Stimulated activated CD4-positive, alpha-beta T cell treated with anti-CD3 and anti-CD28 coated beads, Interleukin-4, amount 100 ng/mL, for 4 hours (primary cell): ENCODE measurements around the gene WNT11.
A peak's percentile ranks its signal among the peaks of the same experiment; 100 is the strongest.

ENCODE experiments used
- DNase-seq, 2 experiments: peaks; one replicate each; pipeline ENCODE4 v3.0.0-alpha.2; 2020

The WNT11 gene

DNA sequence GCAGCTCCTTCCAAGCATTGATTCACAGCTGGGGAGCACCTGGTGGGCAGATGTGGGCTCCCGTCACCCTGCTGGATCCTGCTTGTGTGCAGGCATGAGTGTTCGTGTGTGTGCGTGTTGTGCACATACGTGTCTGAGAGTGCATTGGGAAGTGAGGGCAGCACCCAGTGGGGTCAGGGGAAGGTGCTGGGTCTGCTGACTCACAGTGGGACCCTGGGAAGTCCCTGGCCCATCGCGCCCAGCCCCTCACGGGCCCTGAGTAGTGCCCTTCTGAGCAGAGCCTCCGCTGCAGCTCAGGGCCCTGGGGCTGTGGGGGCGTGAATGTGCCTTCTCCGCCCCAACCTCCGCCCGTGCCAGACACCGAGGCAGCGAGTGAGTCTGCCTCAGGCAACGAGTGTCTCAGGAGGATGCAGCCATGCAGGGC, 36.8 kb downstream of the WNT11 start:
- no peak for DNase-seq

DNA sequence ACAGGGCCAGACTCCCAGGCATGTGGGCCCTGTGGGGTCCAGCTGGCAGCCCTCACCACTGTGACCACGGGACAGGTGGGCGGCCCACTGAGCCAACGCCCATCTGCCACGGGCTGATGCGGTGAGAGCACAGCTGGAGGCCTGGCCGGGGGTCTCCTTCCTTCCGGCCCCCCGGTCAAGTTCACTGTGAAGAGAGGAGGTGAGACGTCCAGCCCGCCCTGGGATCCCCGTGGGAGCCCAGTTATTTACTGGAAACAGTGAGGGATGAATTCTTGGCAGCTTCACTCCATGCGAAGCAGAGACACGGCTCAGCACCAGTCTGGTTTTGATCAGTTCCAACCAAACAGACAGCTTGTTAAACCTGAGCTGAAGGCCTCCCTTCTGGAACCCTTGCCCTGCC, 38.7 kb downstream of the WNT11 start:
- no peak for DNase-seq

DNA sequence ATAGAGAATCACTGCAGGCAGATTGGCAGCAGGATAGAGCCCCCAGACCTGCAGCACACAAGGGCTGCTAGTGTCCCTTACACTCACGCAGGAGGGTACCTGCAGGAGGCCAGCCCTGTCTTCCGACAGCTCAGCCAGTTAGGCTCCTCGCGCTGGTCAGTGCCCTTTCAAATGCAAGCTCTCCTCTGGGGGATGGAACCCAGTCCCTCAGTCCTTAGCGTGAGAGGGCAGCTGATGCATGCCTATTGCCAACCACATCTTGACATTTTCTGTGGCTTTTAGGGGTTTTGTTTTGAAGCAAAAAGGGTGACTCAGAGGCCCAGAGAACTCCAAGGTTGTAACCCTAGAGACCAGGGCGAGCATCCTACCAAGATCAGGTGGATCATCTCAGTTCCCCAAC, 40.0 kb downstream of the WNT11 start:
- DNase-seq: no peak

DNA sequence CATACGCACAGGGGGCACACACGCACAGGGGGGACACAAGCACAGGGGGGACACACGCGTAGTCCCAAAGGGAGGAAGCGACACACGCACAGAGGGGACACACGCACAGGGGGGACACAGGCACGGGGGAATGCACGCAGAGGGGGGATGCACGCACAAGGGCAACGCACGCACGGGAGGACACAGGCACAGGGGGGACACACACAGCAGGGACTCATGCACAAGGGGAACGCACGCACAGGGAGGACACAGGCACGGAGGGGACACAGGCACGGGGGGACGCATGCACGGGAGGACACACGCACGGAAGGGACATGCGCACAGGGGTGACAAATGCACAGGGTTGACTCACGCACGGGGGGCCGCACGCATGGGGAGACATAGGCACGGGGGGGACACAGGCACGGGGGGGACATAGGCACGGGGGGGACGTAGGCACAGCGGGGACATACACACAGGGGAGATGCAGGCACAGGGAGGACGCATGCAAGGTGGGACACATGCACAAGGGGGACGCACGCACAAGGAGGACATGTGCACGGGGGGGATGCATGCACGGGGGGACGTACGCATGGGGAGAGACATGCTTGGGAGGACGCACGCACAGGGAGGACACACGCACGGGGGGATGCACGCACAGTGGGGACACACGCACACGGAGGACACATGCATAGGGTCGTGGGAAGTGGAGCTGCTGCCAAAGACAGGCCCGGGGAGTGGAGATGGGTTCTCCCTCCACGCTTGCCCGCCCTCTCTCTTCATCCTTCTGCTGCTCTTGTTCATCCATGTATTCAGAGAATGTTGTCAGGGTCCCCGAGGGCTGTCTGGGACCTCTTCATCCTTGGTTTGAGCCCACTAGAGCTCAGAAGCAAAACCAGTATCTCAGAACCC, 41.2 kb downstream of the WNT11 start:
- no peak for DNase-seq

DNA sequence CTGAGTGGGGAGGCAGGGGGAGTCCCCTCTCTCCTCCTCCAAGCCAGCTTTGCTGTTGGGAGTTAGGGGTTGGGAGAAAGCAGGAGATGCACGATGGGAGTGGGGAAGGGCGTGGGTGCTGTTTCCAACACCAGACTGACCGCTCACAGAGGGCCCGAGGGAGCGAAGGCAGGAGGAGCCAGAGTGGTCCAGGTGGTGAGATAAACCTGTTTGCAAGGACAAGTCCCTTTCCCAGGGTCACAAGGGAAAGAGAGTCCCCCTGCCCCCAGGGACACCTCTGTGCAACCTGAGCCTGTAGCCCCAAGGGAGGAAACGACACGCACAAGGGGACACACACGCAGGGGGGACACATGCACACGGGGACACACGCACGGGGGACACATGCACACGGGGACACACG, 42.2 kb downstream of the WNT11 start:
- DNase-seq: no peak

DNA sequence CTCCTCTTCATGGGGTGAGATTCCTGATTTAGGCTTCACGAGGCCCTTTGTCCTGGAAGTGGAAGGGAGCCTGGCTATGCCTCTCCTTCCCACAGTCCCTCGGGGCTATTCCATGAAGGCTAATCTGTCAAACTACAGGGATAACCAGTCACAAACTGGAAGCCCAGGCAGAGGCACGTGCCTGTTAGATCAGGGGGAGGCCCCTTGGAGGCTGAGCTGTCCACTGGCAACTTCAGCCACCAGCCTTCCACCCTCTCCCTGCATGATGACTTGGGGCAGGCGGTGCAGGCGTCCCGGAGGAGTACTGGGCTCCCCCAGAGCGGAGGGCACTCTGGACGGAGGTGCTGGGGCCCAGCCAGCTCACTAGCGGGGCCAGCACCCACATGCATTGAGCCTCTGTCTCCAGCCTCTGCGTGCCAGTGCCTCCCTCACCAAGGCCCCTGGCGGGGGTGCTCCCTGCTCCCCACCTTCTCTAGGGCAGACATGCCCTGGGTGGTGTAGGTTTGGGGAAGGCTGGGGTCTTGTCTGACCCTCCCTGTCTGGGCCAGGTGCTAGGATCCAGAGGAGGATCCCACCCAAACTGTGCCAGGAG, 42.9 kb downstream of the WNT11 start:
- DNase-seq: no peak

DNA sequence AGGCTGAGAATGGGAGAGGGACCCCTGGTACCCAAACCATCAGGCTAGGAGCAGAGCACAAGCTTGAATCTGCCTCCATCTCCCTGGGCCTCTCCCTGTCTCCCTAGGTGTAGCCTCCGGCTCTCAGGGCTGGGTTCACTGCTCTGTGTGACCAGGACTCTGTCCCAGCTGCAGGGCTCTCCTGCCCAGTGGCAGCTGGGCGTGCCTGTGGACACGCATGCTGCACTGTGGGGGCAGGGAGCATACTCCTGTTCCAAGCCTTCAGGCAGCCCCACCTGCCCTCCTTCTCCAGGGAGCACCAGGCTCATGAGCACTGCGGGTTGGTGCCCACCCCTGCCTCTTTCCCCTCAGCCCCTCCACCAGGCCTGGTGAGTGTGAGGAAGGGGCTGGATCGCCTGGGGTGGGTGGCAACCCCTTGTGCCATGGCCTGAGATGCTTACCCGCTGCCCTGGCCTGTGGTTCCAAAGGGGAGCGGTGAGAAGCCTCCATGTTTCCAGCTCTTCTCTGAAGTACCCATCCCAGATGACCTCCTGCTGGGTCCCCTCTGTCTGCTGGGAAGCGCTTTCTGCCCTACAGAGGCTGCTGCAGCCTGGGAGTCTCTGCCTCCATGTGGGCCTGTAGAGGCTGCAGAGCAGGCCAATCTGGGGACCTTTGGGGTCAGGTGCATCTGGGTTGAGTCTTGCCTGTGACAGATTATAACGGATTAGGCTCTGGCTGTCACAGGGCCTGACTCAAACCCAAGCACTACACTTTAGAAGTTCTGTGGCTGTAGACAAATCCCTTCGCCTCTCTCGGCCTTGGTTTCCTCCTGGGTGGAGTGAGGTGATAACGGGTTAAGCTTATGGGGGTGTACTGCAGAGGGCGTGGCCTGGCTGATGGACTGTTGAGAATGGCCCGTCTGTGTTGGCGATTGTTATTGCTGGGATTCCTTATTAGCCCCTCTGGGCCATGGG, 43.7 kb downstream of the WNT11 start:
- DNase-seq: no peak

DNA sequence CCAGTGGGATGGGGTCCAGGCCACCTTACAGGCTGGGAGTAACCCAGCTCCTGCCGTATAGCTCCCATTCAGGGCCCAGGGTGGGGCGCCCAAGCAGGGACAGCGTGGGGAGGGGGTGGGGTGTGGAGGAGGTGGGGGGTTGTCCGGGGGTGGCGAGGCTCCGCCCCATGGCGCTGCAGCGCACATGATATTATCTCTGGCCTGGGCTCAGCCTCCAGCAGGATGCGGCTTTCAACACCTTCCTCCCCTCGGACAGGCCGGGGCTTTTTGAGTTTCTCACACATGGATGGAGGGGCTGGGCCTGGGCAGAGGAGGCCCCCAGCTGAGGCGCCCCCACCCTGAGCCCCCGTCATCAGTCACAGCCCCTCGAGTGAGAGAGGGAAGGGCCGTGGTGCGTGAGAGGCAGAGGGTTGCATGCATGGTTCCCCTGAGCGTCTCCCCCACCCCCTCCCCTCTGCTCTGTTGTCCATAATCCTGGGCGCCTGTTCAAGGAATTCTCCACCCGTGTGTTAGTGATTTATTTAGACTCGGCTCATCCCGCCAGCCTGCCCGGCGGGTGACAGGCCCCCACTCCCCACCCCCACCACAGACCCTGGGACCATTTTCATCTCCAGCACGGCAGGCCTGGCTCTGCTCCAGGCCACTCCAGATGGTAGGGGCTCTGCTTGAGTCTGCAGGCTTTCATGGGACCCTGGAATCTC, 44.9 kb downstream of the WNT11 start:
- DNase-seq: no peak

DNA sequence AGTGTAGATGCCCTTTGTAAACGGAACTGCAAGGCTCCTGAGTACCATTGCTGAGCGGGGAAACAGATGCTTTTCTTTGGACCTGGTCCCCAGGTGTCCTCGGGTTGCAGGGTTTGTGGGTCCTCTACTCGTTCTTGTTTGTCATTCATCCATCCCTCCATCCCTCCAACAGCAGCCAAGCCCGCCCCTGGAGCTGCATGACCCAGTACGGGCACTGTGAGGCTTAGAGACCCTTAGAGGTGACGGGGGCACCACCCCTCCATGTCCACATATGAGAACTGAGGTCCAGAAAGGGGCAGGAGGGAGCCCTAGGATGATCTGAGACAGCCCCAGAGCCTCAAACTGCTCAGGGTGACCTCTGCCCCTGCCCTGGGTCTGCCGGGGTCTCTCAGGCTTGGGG, 45.4 kb downstream of the WNT11 start:
- no peak for DNase-seq

DNA sequence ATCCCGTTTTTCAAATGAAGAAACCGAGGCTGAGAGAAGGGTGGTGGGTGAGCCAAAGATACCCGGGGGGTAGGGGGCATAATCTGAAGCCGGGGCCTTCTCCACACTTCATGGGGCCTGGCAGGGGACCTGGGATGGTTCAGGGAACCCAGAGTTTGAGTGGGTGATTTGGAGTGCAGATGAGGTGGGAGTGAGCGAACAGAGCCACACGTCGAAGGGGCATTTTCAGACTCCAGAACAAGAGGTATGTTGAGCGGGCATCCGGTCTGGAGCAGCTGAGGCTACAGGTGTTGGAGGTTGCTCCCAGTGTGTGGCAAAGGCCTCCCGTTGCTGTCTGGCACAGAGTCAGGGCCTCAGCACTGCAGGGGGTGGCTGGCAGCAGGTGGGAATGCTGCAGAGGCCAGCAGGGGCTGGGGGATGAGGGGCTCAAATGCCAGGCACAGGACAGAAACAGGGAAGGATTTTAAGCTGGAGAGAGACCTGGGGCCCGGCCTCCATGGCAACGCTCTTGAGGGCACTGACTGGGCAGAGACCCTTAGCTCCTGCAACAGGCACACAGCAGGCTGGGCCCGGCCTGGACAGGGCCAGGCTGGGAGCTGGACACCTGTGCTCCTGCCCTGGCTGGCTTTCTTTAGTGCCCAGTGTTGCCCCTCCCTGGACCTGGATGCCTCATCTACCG, 46.2 kb downstream of the WNT11 start:
- no peak for DNase-seq

DNA sequence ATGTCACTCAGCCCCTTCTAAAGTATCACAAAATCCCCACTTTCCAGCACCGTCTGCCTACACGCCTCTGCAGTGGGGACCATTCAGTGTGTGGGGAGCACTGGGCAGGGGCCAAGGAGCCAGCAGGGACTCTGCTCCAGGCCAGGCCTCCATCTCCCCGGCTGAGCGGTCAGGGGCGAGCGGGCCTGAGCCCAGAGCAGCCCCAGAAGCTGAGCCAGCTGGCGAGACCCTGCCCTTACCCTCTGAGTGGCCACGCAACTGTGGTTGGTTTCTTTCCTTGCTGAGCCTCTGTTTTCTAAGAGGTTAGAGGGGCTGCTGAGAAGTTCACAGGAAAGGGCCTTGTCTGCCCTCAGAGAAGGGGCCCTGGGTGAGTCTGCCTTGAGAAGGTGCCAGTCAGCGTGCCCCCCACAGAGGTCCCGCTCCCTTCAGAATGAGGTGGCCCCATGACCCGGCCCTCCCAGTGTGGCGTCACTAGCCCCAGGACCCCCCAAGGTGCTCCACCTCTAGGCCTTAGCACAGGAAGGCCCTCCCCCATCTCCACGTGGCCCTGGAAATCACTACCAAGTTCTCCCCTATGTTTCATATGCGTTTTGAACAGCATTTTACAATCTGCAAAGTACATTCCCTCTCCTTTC, 46.9 kb downstream of the WNT11 start:
- DNase-seq: no peak

DNA sequence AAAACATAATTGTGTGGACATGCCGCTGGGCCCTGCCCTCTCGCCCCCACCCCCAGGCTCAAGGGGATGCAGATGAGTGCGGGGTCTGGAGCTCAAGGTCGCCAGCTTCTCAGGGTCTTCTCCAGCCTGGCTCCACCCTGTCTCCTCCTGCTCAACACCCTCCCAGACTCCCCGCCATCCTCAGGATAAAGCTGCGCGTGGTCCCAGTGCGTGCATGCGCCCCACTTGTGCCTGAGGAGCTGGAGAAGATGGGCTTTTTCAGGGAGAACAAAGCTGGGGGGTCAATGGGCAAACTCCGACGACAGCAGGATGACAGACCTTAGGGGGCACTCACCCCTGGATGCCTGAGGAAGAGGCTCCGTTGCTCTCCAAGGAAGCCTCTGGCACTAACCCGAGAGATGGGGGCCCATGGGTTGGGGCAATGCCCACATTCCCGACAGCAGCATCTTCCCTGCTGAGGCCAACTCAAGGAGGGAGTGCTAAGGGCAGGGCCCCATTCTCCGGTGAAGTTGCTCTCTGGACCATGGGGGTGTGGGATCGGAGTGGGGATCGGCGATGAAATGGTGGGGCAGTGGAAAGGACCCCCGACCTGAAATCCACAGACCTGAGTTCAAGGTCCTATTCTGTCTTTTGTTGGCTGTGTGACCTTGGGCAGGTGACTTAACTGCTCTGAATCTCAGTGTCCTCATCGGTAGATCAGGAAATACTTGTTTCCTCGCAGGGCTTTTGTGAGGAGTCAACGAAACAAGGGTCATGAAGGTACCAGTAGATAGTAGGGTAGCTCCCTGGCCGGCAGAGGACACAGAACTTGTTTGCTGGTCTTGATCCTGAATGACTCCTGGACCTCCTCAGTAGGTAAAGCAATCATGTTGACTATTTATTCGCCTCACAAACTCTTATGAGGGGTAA, 47.7 kb downstream of the WNT11 start:
- no peak for DNase-seq

DNA sequence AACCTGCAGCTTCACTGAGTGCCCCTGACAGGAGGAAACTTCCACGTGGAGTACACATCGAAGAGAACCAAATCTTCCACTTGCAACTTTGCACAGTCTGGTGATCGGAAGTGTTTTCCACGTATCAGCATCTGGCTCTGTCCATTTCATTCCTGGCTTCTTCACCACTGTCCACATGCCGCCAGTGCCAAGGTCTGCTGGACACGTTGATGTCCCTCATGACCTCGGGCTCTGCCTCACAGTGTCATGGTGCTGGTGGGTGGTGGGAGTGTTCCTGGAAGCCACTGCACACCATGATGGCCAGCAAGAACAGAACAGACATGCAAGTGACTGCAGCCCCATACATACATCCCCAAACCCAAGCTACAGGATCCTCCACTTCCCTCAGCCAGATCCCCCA, 48.4 kb downstream of the WNT11 start:
- no peak for DNase-seq

DNA sequence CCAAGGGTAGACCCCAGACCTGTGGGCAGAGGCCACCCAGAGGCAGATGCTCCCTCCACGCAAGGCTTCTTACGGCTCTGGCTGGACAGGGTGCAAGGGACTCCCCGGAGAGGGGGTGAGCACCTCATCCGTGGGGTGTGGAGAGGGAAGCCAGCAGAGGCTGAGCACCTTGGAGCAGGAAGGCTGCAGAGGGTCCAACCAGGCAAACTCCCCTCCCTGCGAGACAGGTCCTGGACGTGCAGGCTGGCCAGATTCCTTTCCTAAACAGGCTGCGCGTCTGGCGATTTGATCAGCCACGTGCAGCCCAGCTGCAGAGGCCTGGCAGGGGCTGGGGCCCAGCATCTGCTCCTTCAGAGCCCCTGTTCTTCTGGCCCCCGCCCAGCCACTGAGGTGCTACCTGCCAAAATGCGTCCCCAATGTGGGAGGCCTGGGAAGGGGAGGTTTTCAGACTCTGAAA, 49.3 kb downstream of the WNT11 start:
- DNase-seq: no peak

DNA sequence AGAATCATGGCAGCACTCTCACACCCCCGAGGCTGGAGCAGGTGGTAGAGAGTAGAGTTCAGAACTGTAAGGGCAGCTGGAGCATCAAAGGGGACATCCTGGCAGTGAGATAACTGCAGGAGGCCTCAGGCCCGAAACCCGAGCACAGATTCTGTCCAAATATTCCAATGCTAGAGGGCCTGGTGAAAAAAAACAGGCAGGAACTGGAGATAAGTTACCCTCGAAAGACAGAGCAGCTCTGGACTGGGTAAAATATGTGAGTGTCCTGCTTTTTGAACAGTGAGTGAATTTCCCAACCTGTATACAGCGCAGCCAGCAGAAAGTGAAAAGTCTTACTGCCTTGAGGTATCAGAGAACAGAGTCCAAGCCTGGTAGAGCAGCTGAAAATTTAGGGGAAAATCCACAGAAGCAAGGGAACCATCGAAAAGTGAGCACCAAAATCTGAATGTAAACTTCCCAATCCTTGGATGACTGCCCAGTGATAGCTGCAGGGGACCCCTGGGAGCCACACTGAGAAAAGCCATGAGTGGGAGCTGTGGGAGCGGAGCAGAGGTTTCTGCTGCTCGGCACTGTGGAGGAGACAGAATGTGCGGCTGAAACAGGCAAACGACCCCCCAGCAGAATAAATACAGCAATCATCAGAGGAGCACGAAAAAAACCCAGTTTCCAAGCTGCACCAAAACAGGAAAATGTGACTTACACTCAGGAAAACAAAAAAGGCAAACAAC, 50.6 kb downstream of the WNT11 start:
- DNase-seq: no peak

DNA sequence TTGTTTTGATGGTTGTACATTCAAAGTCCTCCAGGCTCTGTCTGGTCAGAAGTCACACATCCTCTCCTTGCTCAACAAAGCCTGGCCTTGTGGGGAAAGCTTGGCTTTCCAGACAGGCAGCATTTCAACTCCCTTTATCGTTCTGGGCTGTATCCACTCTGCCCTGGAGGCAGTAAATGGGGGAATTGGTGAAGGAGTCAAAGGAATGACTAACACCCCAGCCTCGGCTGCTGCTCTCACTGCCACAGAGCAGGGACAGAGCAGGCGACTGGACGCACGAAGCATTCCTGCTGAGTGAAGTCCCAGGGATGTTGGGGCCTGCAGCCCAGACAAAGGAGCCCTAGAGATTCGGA, 52.8 kb downstream of the WNT11 start:
- no peak for DNase-seq

DNA sequence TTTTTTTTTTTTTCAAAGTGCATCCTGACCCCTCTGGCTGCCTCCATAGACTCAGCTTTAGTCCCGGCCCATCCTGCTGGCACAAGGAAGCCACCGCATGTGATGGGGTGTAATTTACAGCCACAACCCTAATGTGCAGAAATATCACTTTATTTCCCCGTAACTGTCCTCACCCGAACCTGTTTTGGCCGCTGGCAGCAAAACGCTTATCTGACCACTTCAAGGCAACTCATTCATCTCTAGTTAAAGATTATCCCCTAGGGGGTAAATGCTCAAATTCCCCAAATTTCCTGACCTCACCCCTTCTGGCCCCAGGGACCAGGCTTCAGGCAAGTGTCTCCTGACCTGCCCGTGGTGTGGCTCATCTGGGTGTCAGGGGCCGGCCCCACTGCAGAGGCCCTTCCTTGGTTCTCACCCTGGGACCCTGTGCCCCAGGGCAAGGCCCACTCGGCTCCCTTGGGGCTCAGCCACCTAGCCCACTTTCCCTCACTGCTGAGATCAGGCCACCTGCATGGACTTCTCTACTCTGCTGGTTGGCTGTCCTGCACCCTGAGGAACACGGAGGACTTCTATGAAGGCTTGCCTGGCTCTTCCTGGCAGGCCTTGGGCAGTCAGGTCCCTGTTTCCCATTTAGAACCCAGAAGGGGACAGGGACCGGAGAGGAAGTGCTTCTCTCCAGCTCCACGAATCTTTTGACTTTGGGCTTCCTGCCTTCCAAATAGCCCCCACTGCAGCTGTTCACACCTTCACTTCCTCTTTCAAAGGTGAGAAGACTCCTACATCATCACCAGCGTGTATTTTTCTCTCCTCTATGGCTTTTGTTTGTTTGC, 53.3 kb downstream of the WNT11 start:
- no peak for DNase-seq

DNA sequence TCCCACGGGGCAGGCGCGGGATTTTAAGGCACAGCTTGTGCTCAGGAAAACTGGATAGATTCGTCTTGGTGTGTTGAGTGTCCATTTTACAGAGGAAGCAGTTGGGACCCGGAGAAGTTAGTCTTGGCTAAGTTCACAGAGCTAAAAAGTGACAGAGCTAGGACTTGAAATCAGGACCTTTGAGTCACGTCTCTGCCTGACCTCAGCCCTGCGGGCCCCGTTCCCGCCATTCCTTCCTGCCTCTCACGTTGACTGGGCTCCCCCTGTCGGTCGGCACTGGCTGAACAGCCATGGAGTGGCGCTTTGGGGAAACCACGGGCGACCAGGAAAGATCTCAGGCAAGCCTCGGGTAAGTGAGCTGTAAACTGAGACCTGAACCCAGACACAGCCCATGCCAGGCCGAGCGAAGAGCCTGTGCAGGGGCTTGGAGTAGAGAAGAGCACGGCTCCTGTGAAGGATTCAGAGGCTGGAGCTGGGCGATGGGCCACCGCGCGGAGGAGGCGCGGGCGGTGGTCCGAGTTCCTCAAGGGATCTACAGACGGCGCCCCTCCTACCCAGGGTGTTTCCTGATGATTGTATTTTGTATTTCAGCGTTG, 54.1 kb downstream of the WNT11 start:
- peak; percentile 75 to 81 for DNase-seq
